HG02610 (cell line): ENCODE results near the gene TTLL11.

Experiments
- ATAC-seq: cut with Tn5 transposase; IDR thresholded peaks from one replicate; pipeline ENCODE4 v1.9.1; 2021; ENCODE audit warnings: mild to moderate bottlenecking, moderate library complexity; ENCODE audit not compliant: unreplicated experiment

TTLL11 gene

DNA sequence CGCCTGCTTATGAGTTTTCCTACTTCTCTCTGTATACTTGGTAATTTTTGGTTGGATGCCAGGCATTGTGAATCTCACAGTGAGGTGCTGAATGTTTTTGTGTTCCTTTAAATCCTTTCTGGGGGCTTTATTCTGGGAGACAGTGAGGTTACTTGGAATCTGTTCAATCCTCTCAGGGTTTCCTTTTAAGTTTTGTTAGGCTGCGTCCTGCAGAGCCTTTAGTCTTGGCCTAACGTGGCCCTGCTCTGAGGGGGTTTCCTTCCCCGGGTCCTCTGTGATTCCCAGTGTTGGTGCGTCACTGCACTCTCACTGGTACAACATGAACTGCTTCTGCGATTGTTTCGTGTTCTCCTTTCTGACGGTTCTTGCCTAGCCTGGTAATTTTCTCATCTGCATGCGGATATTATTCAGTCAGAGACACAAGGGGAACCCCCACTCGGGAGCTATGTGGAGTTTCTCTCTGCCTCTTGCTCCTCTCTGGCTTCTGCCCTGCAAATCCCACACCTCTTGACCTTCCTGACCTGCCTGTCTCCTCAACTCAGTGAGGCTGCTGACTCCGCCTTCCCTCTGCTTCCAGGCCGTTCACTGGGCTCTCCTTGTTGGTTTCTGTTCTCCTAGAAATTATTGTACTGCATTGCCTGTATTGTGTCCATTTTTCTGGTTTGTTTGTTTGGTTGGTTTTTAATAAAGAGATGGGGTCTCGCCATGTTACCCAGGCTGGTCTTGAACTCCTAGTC, 313.6 kb downstream of the TTLL11 start:
- no peak for ATAC-seq

DNA sequence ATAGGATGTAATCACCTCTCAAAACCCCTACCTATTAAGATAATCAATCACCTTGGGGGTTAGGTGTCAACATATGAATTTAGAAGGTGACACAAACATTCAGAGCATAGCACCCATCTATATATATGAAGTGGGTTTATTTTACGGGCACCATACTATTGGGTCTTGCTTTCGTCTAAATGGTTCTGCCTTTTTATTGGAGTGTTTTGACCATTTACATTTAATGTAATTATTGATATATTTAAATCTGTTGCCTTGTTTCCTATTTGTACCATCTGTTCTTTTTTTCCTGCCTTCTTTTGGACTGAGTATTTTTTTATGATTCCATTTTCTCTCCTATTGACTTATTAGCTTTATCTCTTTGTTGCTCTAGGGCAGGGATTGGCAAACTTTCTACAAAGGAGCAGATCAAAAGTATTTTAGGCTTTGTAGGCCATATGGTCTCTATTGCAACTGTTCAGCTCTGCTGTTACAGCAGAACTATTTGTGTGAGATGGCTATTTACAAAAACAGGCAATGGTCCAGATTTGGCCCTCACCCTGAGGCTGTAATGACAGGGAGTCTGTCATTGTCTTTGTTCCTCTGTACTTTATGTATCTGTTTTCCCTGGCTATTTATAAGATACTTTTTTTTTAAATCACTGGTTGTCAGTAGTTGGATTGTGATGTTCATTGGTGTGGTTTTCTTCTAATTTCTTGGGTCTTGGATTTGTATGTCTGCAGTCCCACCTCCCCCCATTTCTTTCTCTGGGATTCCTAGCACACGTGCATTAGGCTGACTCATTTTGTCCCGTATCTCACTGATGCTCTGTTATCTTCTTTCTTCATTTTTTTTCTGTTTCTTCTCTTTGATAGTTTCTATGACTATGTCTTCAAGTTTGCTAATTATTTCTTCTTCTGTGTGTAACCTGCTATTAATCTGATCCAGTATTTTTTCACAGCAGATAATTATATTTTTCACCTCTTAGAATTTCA, 314.6 kb downstream of the TTLL11 start:
- ATAC-seq, result no peak

DNA sequence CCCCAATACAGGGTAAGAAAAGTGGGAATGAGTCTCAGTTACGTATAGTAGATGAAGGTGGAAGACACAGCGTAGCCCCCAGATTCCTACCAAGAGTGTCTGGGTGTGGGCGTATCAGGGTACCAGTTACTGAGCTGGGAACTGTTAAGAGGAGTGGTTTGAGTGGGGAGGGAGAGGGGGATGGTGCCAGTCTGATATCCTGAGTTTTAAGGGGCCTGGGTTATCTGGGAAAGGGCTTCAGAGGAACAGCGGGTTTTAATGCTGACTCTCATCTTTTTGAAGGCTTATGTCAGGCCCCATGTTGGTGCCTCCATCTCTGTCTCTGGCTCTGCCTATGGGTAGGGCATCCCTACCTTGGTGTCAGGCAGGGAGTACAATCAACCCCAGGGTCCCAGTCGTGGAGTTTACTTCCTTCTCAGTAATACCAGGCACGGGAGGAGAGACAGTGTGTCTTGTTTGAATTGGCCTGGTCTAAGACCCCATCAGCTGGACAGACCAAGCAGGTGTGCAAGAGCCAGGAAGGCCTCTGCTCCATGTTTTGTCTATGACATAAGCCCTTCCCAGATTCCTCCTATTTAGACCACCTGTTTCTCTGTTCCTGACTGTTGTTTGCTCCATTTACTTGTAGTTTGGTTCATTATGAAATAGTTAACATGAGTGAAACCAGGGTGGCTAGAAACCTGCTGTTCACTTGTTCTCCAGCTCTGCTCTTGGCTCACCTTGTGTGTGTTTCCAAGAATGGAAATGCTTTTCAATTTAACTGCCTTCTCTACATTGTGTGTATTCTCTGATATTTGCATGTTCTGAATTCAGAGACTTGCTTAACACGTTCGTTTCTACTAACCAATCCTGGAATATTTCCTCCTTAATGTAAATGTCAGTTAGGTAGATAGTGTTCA, 316.1 kb downstream of the TTLL11 start:
- ATAC-seq, result no peak

DNA sequence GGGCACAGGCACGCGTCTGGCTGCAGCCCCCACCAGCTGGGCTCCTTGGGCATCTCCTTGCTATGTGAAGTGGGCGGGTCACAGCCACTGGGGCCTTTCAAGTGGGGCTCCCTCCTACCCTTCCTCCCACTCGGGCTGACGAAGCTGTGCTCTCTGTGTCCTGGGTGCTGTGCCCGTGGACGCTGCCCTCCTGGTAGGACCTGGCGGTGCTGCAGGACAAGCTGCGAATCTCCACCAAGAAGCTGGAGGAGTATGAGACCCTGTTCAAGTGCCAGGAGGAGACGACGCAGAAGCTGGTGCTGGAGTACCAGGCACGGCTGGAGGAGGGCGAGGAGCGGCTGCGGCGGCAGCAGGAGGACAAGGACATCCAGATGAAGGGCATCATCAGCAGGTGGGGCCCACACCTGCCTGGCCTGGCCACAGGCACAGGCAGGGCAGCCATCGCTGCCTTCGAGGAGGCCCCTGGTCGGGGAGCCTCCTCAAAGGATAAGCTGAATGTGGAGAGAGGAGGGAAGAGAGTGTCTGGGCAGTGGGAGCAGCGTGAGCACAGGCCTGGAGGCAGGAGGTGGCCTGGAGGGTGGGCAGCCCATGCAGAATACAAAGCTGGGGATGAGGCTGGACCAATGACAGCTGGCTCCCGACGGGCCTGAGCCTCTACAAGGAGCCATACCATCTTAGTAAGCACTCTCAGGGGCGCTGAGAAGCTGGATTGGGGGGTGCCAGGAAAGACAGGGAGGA, 316.9 kb downstream of the TTLL11 start:
- ATAC-seq, result no peak

DNA sequence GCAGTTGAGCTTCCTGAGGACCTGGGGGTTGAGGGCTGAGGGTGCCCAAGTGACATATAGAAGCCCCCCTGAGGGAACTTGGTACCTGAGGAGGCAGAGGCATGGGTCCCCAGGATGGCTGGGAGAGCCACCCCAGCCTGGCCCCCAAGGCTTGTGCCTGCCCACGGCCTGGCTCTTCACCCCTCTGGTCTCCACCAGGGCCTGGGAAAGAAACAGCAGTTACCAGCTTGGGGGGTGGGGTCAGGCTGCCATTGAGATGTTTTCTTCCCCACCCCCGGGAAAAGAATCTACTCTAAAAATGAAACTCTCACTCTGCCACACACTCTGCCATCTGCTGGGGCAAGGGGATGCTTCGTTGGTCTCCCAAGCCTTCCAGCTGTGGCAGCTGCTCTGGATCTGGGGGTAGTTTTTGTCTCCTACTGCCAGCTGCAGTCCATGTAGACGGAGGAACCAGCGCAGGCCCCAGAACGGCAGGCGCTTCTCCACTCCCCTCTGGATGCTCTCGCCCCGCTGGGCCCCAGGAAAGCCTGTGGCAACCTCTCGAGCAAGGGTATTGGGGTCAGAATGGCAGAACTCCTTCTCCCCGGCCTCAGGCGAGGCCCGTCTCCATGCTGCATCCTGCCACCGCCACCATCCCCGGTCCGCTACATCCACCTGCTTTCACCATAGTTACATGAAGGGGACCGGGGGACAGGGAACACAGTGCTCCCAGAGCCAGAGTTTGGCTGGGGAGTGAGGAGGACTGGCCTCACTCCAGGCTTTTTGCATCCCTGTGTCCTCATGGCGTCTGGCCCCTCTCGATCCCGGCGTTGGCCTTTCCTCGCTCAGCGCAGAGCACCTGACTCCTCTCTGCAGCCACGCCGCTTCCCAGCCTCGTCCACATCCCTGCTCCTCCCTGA, 318.1 kb downstream of the TTLL11 start:
- ATAC-seq, result no peak

DNA sequence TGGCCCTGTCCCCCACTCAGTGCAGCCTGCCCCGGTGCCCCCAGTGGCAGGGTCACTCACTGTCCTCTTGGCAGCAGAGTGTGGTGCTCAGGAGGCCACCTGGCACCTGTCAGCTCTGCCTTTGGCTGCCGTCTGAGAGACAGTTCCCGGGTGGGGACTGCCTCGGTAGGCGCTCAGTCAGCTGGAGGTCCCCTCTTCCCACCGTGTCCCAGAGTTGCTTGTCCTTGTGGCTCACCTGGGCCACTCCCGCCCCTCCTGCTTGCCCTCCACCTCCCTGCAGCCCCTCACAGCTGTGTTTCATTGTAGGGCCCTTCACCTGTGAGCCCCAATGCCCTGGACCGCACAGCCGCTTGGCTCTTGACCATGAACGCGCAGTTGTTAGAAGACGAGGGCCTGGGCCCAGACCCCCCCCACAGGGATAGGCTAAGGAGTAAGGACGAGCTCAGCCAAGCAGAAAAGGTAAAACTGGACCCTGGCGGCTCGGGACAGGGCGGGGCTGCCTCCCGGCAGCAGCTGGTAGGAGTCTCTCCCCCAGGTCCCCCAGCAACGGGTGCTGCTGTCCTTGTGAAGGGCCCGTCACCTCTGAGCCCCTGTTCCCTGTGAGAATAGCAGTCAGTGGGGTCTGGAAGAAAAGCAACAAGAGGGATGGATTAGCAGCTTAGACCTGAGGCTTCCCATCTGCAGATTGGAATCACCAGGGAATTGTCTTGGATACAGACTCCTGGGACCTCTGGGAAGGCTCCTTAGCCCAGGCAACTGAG, 319.0 kb downstream of the TTLL11 start:
- no peak for ATAC-seq

DNA sequence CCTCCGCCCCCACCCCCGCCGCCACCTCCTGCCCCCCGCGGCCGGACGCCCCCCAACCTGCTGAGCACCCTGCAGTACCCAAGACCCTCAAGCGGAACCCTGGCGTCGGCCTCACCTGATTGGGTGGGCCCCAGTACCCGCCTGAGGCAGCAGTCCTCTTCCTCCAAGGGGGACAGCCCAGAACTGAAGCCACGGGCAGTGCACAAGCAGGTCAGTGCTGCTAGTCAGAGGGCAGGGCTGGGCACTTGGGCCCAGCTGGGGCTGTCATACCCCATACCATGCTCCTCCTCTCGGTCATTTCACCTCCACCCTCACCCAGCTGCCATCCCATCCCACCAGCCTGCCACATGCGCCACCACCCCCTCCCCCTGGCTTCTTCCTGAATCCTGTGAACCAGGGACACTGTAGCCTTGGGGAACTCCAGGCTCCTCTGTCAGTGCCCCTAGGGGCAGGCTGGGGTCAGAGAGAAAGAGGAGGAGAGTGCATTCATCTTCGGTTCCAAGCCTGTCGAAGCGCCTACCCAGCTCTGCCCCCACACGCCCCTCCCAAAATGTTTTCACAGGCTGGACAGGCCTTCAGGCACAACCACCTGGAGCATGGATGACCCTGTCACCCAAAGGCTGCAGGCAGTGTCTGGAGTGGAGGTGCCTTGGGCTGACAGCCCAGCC, 319.7 kb downstream of the TTLL11 start:
- ATAC-seq, result no peak

DNA sequence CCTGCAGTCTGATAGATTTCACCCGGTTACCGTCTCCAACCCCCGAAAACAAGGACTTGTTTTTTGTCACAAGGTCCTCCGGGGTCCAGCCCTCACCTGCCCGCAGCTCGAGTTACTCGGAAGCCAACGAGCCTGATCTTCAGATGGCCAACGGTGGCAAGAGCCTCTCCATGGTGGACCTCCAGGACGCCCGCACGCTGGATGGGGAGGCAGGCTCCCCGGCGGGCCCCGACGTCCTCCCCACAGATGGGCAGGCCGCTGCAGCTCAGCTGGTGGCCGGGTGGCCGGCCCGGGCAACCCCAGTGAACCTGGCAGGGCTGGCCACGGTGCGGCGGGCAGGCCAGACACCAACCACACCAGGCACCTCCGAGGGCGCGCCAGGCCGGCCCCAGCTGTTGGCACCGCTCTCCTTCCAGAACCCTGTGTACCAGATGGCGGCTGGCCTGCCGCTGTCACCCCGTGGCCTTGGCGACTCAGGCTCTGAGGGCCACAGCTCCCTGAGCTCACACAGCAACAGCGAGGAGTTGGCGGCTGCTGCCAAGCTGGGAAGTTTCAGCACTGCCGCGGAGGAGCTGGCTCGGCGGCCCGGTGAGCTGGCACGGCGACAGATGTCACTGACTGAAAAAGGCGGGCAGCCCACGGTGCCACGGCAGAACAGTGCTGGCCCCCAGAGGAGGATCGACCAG, 320.4 kb downstream of the TTLL11 start:
- no peak for ATAC-seq
